Measurements from ENCODE around the gene OSBPL6.

The OSBPL6 gene

GRCh38 chr2:178414266-178415247 is 220.2 kb downstream of the OSBPL6 start:
- H3K4me2 ChIP-seq (ENCODE audit: low read depth, low read length): peak overlapping the region; percentile 48
- no peaks in the 10 kb centered on the region for H3K27me3 ChIP-seq (replicated peaks; ENCODE audit: insufficient read depth, low read length)
- no peaks in the 10 kb centered on the region for H3K79me2 ChIP-seq (ENCODE audit: low read length)
- no peaks in the 10 kb centered on the region for H3K9me3 ChIP-seq (replicated peaks; ENCODE audit: insufficient read depth, low read length)
- peaks cover 5% of the 10 kb centered on the region; the same call in 1 of the 2 replicates for H3K4me1 ChIP-seq (ENCODE audit: low read length)
- H4K20me1 ChIP-seq (ENCODE audit: insufficient read depth, low read length): no peaks in the 10 kb centered on the region
- H3K9me2 ChIP-seq (replicated peaks; ENCODE audit: insufficient read depth, low read length): no peaks in the 10 kb centered on the region
- peak; percentile 95 for DNase-seq
- H3K36me3 ChIP-seq (replicated peaks; ENCODE audit: insufficient read depth, low read length): no peaks in the 10 kb centered on the region
- H3K9ac ChIP-seq (ENCODE audit: low read length): peak overlapping the region; percentile 88
- H3K4me3 ChIP-seq (ENCODE audit: low read length): peak overlapping the region; percentile 65
- peak overlapping the region; percentile 80 for H3K27ac ChIP-seq (ENCODE audit: low read length)
- H2AFZ ChIP-seq (ENCODE audit: low read length): peak overlapping the region; percentile 92
- TF ChIP-seq EZH2phosphoT487 (IDR thresholded peaks at IDR 0.05; ENCODE audit: low read length) (no peak), EZH2 (optimal IDR thresholded peaks at IDR 0.05; ENCODE audit: low read depth, low read length) (no peak)
- TF ChIP-seq, protein P1, sequence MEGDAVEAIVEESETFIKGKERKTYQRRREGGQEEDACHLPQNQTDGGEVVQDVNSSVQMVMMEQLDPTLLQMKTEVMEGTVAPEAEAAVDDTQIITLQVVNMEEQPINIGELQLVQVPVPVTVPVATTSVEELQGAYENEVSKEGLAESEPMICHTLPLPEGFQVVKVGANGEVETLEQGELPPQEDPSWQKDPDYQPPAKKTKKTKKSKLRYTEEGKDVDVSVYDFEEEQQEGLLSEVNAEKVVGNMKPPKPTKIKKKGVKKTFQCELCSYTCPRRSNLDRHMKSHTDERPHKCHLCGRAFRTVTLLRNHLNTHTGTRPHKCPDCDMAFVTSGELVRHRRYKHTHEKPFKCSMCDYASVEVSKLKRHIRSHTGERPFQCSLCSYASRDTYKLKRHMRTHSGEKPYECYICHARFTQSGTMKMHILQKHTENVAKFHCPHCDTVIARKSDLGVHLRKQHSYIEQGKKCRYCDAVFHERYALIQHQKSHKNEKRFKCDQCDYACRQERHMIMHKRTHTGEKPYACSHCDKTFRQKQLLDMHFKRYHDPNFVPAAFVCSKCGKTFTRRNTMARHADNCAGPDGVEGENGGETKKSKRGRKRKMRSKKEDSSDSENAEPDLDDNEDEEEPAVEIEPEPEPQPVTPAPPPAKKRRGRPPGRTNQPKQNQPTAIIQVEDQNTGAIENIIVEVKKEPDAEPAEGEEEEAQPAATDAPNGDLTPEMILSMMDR (IDR thresholded peaks at IDR 0.05; ENCODE audit: low read length): peak; percentile 93
- peaks cover 7% of the 10 kb centered on the region; the same call in 1 of the 2 replicates for H3F3A ChIP-seq (ENCODE audit: insufficient read depth, low read length)

DNA sequence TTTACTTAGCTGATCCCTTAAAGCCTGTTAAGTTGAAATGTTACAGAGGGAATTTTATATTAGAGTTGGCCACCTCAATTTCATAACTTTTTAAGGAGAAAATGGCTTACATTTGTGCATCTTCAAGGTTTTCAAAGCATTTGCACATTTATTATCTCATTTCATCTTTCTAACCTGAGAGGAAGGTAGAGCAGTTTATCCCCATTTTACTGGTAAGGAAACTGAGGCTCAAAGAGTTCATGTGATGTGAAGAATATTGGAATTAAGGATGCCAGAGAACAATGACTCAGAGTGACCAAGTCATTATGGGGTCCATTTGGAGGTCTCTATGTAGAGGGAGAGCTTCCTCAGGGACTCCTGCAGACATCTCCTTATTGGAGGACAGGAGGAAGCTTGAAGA is 221.7 kb downstream of the OSBPL6 start:
- Histone ChIP-seq H4K20me1 (ENCODE audit: insufficient read depth, low read length) (no peaks in the 10 kb centered on the region), H3K79me2 (ENCODE audit: low read length) (no peaks in the 10 kb centered on the region), H3K27me3 (replicated peaks; ENCODE audit: insufficient read depth, low read length) (no peaks in the 10 kb centered on the region), H3K27ac (ENCODE audit: low read length) (no peak overlapping the region), H3K36me3 (replicated peaks; ENCODE audit: insufficient read depth, low read length) (0 out of 2 replicates have a peak, but pooled peaks cover 4% of the 10 kb centered on the region), H2AFZ (ENCODE audit: low read length) (no peak overlapping the region), H3F3A (ENCODE audit: insufficient read depth, low read length) (peaks cover 7% of the 10 kb centered on the region; the same call in 1 of the 2 replicates), H3K4me1 (ENCODE audit: low read length) (peaks cover 5% of the 10 kb centered on the region; the same call in 1 of the 2 replicates), H3K9me2 (replicated peaks; ENCODE audit: insufficient read depth, low read length) (no peaks in the 10 kb centered on the region), H3K4me3 (ENCODE audit: low read length) (no peak overlapping the region), H3K9ac (ENCODE audit: low read length) (no peak overlapping the region), H3K9me3 (replicated peaks; ENCODE audit: insufficient read depth, low read length) (no peaks in the 10 kb centered on the region), H3K4me2 (ENCODE audit: low read depth, low read length) (no peak overlapping the region)
- DNase-seq: no peak
- TF ChIP-seq, protein P1 (IDR thresholded peaks at IDR 0.05; ENCODE audit: low read length): no peak
- TF ChIP-seq EZH2 (optimal IDR thresholded peaks at IDR 0.05; ENCODE audit: low read depth, low read length) (no peak), EZH2phosphoT487 (IDR thresholded peaks at IDR 0.05; ENCODE audit: low read length) (no peak)

- Histone ChIP-seq H4K20me1 (ENCODE audit: insufficient read depth, low read length) (no peaks in the 10 kb centered on the region), H3K9me2 (replicated peaks; ENCODE audit: insufficient read depth, low read length) (no peaks in the 10 kb centered on the region), H2AFZ (ENCODE audit: low read length) (no peak overlapping the region), H3K27ac (ENCODE audit: low read length) (no peak overlapping the region), H3K4me2 (ENCODE audit: low read depth, low read length) (no peak overlapping the region), H3K27me3 (replicated peaks; ENCODE audit: insufficient read depth, low read length) (no peaks in the 10 kb centered on the region), H3K4me3 (ENCODE audit: low read length) (no peak overlapping the region), H3K79me2 (ENCODE audit: low read length) (no peaks in the 10 kb centered on the region), H3K36me3 (replicated peaks; ENCODE audit: insufficient read depth, low read length) (0 out of 2 replicates have a peak, but pooled peaks cover 4% of the 10 kb centered on the region), H3K9ac (ENCODE audit: low read length) (no peak overlapping the region), H3K4me1 (ENCODE audit: low read length) (peaks cover 5% of the 10 kb centered on the region; the same call in 1 of the 2 replicates), H3K9me3 (replicated peaks; ENCODE audit: insufficient read depth, low read length) (no peaks in the 10 kb centered on the region), H3F3A (ENCODE audit: insufficient read depth, low read length) (peaks cover 7% of the 10 kb centered on the region; the same call in 1 of the 2 replicates)
- TF ChIP-seq EZH2 (optimal IDR thresholded peaks at IDR 0.05; ENCODE audit: low read depth, low read length) (no peak), EZH2phosphoT487 (IDR thresholded peaks at IDR 0.05; ENCODE audit: low read length) (no peak)
- TF ChIP-seq, protein P1 (IDR thresholded peaks at IDR 0.05; ENCODE audit: low read length): no peak
- no peak for DNase-seq
Observed at GRCh38 chr2:178417916-178418315, 223.6 kb downstream of the OSBPL6 start.
